HS-5 (cell line): Measurements from ENCODE around the gene GALK2.

ENCODE experiments used
- DNase-seq: peaks from one replicate; pipeline ENCODE4 v3.0.0-alpha.2; 2012; ENCODE audit warnings: low read depth

GALK2 gene

DNA sequence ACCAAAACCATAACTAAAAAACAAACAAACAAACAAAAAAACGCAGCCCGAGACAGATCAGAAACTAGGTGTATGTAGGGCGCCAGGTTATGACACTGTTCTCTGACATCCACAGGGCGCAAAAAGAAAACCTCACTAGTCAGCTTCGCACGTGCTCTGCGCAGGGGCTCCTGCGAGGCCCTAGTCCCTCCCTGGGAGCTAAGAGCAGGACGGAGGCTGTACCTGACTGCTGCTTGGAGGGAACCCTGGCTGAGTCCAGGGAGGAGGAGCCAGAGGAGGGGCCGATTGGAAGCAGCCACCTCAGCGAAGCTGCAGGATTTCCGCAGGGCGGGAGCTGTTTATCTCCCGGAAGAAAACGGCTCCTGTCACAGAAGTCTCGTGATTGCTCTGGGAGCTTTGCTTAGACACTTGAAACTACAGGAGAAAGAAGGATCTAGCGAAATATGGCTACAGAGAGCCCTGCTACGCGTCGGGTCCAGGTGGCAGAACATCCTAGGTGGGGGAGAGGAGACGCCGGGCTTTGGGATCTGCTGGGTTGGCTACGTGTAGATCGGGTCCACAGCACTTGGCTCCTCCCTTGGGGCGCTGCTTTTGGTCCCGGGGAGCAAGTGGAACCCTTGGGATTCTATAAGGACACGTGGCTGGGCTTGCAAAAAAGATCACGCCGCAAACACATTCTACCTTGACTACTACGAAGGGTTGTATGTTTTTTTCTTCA lies at the start of gene GALK2:
GALK2 (plus strand) TSS at position 368 of the 718 bp plus-strand sequence; CDS start at position 444, 76 bp downstream.
- peak; percentile 76 for DNase-seq

DNA sequence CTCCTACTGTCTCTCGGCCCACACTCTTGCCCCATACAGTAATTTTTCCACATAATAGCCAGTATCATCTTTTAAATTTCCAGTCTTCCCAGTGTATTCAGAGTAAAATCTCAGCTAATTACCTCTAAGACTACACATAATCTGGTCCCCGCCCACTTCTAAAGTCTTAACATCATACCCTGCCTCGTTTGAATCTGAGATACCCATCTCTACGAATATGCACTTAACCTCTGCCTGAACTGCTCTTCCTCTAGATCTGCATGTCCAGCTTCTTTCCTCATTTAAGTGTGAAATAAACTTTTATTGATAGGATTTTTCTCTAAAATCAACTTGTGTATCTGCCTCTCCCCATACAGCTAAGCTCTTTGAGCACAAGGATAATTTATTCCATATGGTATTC lies 49.2 kb upstream of the GALK2 start:
- no peak for DNase-seq

DNA sequence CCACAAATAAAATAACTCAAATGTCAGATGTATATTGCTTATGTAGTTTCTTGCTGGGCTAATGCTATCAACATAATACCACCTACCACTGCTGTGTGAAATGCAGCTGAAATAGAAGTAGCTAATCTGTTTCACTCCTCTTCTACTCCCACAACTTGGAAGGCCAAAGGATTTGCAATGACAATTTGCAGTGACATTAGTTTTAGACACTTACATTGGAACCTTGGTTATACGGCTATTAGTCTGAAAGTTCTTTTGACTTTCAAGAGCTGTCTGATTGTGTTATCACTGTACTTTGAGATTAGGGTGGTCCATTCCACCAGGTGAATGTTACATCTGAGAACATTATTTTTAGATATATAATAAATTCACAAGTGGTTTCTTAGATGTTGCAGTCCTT lies 48.1 kb upstream of the GALK2 start:
- DNase-seq = no peak

DNA sequence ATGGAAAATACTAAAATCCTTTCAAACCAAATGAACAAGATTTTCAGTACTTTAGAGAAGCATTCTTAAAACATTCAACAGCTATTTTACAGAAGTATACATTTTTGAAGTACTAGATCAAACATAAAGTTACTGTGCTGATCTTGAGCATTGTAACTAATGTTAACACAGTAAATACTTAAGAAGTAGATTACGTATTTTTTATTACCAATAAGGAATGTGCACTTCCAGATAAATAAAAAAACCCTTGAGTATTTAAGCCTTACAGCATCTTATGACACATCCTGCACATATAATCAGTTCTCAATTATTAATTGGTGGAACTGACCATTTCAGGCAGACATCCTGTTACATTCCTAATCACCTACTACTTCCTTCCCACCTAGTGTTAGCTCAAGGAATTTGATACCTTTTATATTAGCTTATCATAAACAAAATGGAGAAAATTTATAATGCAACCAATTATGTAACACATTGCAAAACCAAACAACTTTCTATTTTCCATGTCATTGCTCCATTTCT lies 47.4 kb upstream of the GALK2 start:
- DNase-seq = no peak

DNA sequence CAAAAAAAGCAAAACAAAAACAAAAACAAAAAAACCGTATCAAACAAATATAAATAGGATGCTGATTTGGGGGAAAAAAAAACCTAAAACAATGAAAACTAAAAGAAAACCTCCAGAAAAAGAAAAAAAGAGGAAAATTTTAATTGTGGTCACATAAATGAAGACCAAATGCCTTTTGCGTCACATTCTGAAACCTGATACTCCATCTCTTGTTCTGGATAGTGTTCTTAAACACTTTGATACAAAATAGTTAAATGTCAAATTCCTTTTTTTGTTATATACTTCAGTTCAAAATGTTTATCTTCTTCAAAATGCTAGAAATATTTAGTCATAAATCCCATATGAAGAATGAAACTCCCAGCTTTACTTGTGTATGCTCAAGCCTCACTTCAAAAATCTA lies 45.7 kb upstream of the GALK2 start:
- DNase-seq = no peak

DNA sequence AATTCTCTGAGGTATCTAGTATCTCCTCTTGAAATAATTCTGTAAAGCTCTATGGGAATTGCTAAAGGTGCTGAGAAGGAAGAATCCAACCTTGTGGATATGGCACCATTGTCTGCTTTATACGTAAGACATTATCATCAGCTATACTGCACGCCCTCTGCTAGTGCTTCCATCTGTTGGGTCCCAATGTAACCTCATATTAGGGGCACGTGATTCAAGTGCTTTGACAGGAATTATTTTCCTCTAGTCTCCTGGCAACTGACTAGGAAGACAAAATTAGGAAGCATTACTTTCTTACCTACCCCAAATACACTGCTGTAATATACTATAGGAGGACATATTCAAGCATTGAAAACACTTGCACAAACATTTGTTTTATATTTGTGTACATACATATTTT lies 38.6 kb upstream of the GALK2 start:
- DNase-seq = no peak

DNA sequence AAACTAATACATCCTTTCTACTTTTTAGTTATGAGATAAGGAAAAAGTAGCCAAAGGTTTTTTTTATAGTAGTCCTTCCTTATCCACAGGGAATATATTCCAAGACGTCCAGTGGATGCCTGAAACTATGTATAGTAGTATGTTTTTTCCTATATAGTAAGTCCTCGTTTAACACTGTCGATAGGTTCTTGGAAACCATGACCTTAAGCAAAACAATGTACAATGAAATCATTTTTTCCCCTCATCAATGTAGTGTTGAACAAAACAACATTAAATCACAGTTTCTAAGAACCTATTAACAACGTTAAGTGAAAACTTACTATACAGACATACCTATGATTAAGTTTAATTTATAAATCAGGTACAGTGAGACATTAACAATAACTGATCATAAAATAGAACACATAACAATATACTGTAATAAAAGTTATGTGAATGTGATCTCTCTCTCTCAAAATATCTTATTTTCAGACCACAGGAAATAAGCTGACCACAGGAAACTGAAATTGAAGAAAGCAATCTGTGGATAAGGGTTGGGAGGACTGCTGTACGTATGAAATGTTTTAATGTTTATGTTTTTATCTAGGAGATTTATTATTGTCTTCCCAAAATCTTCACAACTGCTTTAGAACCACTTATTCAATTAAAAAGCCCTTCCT lies 35.2 kb upstream of the GALK2 start:
- DNase-seq = no peak

DNA sequence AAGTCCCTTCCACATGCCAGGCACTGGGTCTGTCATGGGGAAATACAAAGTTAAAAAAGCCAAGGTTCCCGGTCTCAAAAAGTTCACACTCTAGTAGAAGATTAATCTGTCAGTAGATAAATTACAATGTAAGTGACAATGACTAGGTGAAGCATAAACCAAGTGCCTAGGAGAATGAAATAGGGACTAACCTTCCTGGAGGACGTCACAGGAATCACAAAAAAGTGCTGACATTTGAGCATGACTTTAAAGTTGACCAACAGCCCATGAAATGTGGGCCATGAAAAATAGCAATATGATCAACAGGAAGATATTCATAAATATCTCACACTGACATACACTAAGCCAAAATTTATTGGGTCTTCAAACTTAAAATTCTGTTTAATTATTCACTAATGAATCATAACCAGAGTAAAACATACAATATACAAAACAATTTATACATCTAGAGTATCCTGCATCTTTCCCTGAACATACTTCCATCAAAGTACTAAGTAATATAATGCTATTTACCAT lies 34.6 kb upstream of the GALK2 start:
- DNase-seq = no peak

DNA sequence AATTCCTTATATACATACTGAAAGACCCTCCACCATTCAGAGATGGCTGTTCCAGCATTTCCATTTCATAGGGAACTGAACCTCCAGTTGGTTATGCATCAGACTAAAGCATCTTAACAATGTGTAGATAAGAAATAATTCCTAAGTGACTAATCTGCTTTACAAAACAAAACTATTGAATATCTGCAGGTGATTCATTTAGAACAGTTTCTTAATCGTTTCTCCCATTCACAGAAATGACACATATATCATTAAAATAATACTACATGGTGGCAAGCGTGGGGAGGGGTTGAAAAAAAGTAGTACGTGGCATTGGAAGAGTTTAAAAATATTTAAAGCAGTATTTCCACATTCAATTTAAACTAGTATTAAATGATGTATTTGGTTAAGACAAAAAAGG lies 34.1 kb upstream of the GALK2 start:
- DNase-seq = peak; percentile 89

DNA sequence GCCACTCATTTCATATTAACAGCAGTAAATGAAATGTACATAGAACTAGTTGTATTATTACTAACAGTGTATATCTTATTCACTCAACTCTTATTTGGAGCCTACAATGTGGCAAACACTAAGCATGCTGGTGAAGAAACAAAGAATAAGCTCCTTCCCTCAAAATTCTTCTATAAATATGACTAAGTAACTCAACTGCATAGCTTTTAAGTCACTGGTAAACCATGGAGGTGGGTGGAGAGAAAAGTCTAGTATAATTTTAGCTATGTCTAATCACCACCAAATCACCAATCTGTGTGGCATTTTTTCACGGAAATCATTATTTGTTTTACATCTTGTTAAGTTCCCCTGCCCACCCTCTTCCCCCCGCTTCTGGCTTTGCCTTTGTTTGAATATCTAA lies 32.2 kb upstream of the GALK2 start:
- no peak for DNase-seq

DNA sequence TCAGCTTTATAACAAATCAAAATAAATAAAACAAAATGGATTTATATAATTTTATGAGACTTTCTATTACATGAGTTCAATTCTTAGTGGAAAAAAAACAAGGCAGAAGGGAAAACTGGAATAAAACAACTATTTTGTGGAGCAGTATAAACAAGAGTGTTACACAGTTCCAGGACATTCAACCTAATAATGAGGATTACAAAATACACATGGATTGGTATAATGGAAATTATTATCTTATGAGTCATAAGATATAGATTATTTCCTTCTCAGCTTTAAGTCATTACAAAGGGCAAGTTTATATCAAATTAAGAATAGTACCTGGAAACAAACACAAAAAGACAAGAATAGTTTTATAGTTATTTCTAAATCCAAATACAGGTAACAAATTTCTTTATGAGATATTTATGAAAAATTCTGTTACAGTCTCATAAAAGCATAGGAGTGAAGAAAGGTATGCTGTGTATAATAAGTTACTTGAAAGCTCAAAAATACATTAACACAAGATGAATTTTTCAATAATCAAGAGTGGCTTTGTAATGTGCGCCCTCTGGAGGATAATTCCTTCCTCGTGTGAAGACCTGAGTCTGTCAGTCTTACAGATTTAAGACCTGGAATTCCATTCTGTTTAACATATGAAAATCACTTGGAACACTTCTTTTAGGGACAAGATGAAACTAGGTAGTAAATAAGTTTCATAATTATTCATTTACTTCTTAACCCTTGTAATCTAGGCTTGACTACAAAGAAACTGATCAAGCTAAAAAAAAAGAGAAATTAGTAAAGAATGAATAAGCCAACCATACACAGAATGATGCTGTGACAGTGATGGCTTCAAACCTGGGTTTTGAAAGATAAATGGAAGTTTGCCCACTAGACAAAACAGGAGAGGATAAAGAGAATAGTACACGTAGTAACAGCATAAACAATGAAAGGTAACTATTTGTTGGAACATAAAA lies 24.1 kb upstream of the GALK2 start:
- no peak for DNase-seq

DNA sequence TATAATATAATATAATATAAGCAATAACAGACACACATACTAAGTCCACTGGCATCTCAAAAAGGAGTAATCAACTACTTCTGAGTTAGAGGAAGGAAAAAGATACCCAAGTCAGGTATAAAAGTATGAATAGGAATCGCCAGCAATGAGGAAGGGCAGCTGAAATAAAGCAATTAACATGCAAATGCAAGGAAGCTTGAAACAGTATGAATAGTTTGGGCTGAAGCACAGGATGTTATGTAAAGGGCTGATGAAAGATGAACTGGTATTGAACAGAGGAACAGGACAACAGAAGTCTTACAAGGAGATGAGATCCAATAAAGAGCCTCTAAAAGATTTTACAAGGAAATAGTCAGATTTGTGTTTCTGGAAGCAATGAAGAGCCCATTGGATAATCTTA lies 21.7 kb upstream of the GALK2 start:
- no peak for DNase-seq

DNA sequence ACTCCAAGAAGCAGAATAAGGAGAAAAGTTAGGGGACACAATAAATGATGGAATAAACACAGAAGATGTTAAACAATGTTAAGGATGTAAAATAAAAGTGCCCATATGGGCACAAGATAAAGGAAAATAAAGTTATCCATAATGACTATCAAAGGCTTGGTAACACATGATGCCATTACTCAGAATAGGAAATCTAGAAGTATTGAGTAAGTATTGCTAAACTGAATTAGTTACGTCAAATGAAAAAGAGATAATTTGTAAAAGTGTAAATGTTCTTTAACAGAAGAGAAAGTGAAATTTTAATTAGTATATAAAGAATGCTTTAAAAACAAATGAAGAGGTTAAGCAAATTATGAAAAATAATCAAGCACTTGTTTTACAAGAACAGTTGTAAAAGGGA lies 21.3 kb upstream of the GALK2 start:
- DNase-seq = no peak

DNA sequence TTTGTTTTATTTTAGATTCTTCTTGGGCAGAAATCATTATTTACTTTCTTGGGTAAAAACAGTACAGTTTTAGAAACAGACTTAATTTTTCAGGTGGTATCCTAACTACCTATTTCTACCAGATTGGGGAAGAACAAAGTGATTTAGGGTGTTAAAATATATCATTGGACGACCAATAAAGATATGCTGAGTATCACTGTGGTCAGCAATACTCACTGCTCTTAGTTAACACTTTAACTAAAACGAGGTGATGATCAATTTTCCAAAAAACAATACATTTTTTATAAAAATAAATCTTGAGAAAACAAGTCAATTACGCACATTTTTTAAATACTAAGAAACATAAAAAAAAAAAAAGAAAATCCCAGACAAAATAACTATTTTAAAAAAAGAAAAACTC lies 18.2 kb upstream of the GALK2 start:
- no peak for DNase-seq

DNA sequence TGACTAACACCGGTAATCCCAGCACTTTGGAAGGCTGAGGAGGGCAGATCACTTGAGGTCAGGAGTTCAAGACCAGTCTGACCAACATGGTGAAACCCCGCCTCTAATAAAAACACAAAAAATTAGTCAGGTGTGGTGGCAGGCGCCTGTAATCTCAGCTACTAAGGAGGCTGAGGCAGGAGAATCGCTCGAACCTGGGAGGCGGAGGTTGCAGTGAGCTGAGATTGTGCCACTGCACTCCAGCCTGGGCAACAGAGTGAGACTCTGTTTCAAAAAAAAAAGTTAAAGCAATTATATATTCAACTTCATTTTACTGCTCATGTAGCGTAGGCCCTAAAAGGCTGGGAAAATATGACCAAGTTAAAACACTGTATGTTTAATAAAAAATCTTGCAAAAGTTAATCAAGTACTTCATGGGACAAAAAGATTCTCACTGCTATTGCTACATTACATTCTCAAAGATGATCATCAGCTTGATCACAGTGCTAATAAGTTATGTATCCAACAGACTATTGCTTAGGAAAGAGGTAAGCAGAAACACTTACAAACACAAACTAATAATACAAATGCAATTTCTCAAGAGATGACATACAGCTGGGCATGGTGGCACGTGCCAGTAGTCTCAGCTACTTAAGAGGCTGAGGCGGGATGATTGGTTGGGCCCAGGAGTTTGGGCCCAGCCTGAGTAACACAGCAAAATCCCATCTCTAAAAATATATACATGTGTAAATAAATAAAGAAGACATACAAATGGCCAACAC lies 17.3 kb upstream of the GALK2 start:
- no peak for DNase-seq

DNA sequence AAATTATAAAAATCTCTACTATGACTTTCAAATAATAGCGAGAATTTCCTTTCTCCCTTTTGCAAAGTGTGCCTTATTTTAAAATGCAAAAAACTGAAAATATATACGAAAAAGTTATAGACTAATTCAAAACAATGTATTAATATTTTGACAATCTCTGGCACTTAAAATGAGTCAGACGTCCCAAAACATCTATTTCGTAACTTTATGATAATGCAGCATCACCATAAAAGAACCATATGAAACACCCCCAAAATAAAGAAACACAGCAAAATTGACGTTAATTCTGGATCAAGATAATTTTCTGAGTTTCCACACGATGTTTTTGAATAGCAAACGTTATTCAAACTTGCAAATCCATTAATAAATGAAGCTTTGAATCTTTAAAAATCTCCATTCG lies 15.7 kb upstream of the GALK2 start:
- DNase-seq = no peak

DNA sequence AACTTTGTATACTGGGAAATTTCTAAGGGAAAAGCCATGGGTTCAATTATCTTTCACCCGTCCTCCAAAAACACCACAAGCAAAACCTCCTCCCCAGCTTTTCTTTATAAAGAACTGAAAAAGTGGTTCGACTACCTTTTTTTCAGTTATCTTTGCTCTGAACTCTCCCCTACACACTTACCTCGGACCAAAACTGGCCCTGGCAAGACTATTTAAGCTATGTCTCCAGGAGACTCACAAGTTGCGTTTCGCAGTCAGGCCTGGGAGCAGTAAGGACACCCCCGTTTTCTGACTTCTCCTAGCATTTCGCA lies 15.3 kb upstream of the GALK2 start:
- DNase-seq = no peak

DNA sequence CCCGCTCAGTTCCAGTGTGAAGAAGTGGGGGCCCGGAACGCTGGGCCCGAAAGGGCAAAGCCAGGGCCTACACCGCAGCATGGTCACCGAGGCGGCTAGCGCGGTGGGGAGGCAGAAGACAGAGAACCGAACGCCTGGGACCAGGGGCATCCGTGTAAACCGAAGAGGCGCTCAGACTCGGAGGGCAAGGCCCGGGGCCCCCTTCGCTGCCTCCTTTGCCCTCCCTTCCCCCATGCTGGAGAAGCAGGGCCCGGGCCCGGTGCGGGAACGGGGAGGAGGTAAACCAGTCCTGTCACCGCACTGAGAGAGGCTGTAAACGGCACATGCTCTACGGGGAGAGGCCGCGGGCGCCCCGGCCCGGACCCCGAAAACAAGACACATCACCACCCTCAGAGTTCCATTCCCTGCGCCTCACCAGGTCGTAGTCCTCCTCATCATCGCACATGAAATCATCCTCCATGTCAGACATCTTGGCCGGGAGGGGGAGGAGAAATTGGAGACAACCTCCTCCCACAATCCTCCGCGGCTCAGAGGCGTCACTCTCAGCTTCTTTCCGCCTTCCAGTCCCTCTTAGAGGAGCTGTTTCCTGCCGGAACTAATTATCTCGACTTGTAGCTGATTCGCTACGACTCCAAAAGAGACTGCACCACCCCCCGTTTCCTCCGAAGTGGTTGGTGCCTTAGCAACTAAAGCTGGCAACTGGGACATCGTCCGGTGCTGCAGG lies 14.8 kb upstream of the GALK2 start, which contains the start of gene COPS2:
COPS2 (minus strand) TSS at position 490 of the 724 bp plus-strand sequence; CDS start at position 469, 21 bp downstream.
- DNase-seq = peak; percentile 98

DNA sequence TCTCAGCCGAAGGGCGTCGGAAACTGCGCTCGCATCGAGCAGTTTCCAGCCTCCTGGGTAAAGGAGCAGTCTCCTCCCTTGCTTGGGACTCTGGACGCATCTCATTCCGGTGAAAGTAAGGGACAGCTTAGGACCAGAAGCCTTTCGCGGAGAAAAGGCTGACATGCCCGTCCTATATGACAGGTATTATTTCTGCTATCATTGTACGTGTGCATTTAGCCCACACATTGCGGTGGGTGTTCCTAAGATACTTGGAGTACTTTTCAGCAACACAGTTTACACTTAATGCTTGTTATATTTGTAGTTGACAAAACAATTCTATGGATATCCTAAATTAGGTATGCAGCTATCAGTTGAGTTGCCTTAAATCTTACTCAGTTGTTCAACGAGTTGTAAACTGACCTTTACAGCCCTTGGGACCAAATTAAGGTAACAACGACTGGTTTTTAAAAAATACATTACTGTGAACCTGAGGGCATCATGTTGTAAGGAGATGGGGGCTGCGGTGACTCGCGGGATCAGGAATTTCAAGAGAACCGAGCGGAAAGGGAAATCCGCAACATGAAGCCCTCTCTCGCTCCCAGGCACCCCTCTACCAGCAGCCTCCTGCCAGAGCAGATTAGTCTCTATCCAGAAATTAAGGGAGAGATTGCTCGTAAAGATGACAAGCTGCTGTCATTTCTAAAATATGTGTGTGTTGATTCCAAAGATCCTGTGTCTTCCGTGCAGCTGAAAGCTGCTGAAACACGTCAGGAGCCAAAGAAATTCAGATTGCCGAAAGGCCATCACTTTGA lies 14.0 kb upstream of the GALK2 start:
- no peak for DNase-seq

DNA sequence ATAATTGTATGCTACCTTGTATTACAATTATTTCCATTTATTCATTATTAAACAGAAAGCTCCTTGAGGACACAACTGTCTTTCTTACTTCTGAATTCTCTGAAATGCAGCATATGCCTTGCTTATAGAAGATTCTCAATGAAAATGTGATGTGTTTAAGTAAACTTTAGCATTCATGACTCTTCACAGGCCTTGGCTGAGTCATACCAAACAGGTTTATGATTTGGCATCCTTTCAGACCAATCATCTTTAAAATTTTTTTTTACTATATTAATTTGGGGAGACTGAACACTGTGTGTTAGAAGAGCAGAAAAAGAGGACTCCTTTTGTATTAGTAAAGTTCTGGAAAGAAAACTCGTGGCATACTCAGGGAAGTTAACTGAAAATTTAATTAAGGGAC lies 6.4 kb upstream of the GALK2 start:
- DNase-seq = no peak
